ENCODE results near the gene METTL6. TPM values are rescaled to one million over a fixed set of nuclear protein-coding genes. Genes with fewer than 3 reads are reported as not detected.

METTL6 gene
- total RNA-seq, 2 donors from 2014 or later: 12.5 to 14.8 TPM

GRCh38 chr3:15409239-15409638 is 18.1 kb downstream of the METTL6 start:
- H3K27ac ChIP-seq: no peak overlapping the region
- H3K4me1 ChIP-seq (replicated peaks): no peaks in the 10 kb centered on the region
- TF ChIP-seq POLR2AphosphoS5 (IDR thresholded peaks at IDR 0.05) (no peak), CTCF (IDR thresholded peaks at IDR 0.05) (no peak), POLR2A (IDR thresholded peaks at IDR 0.05) (no peak)
- no peak overlapping the region for H3K4me3 ChIP-seq
- no peaks in the 10 kb centered on the region for H3K9me3 ChIP-seq
- no peaks in the 10 kb centered on the region for H3K36me3 ChIP-seq
- H3K27me3 ChIP-seq (replicated peaks; ENCODE audit: insufficient read depth): no peaks in the 10 kb centered on the region
- 77% methylated on average over 3 of the region's 3 CpGs for WGBS
- no peak for DNase-seq (ENCODE audit: low spot score)
- intact Hi-C loops (cut with DNase I): loop anchor here (10.0 kb wide), 1 partner anchor 204 kb away; the partner anchor contains the start of gene CAPN7

GRCh38 chr3:15405448-15406050 is 21.8 kb downstream of the METTL6 start:
- DNase-seq (ENCODE audit: low spot score): peak; percentile 18
- peak in 3 of 4 experiments; percentile 53 to 60 (median 58) for TF ChIP-seq CTCF (IDR thresholded peaks at IDR 0.05)
- no peak for TF ChIP-seq POLR2A (IDR thresholded peaks at IDR 0.05)
- Histone ChIP-seq H3K36me3 (no peaks in the 10 kb centered on the region), H3K27me3 (replicated peaks; ENCODE audit: insufficient read depth) (no peaks in the 10 kb centered on the region), H3K4me3 (no peak overlapping the region), H3K9me3 (no peaks in the 10 kb centered on the region), H3K4me1 (replicated peaks) (no peaks in the 10 kb centered on the region), H3K27ac (no peak overlapping the region)
- 54% methylated on average over 3 of the region's 3 CpGs for WGBS
- intact Hi-C loops (cut with DNase I): loop anchor here (10.0 kb wide), 1 partner anchor 201 kb away; the partner anchor contains the start of gene CAPN7

- Histone ChIP-seq H3K9me3 (no peaks in the 10 kb centered on the region), H3K4me3 (no peak overlapping the region), H3K27me3 (replicated peaks; ENCODE audit: insufficient read depth) (no peaks in the 10 kb centered on the region), H3K36me3 (no peaks in the 10 kb centered on the region), H3K4me1 (replicated peaks) (no peaks in the 10 kb centered on the region), H3K27ac (no peak overlapping the region)
- no peak for DNase-seq (ENCODE audit: low spot score)
- intact Hi-C loops (cut with DNase I): loop anchor here (10.0 kb wide), 1 partner anchor 200 kb away; the partner anchor contains the start of gene CAPN7
- TF ChIP-seq CTCF (IDR thresholded peaks at IDR 0.05) (no peak), POLR2AphosphoS5 (IDR thresholded peaks at IDR 0.05) (no peak), POLR2A (IDR thresholded peaks at IDR 0.05) (no peak)
- WGBS: 95% methylated on average over 1 of the region's 1 CpG
Measured at GRCh38 chr3:15404767-15405166, 22.6 kb downstream of the METTL6 start.

- no peak overlapping the region for H3K27ac ChIP-seq
- no peaks in the 10 kb centered on the region for H3K9me3 ChIP-seq
- no peaks in the 10 kb centered on the region for H3K4me1 ChIP-seq (replicated peaks)
- no peaks in the 10 kb centered on the region for H3K27me3 ChIP-seq (replicated peaks; ENCODE audit: insufficient read depth)
- no peak for TF ChIP-seq POLR2A (IDR thresholded peaks at IDR 0.05)
- no peak for TF ChIP-seq POLR2AphosphoS5 (IDR thresholded peaks at IDR 0.05)
- TF ChIP-seq CTCF (IDR thresholded peaks at IDR 0.05): no peak
- H3K4me3 ChIP-seq: no peak overlapping the region
- 90% methylated on average over 3 of the region's 3 CpGs for WGBS
- intact Hi-C loops (cut with DNase I): loop anchor here (10.0 kb wide), 1 partner anchor 199 kb away; the partner anchor contains the start of gene CAPN7
- DNase-seq (ENCODE audit: low spot score): no peak
- H3K36me3 ChIP-seq: no peaks in the 10 kb centered on the region
Measured at GRCh38 chr3:15403965-15404364, 23.4 kb downstream of the METTL6 start.

GRCh38 chr3:15403495-15403894 is 23.8 kb downstream of the METTL6 start:
- 67% methylated on average over 3 of the region's 3 CpGs for WGBS
- H3K4me3 ChIP-seq: no peak overlapping the region
- no peak for DNase-seq (ENCODE audit: low spot score)
- no peaks in the 10 kb centered on the region for H3K9me3 ChIP-seq
- H3K27me3 ChIP-seq (replicated peaks; ENCODE audit: insufficient read depth): no peaks in the 10 kb centered on the region
- no peak overlapping the region for H3K27ac ChIP-seq
- TF ChIP-seq POLR2AphosphoS5 (IDR thresholded peaks at IDR 0.05) (no peak), POLR2A (IDR thresholded peaks at IDR 0.05) (no peak), CTCF (IDR thresholded peaks at IDR 0.05) (no peak)
- intact Hi-C loops (cut with DNase I): loop anchor here (10.0 kb wide), 1 partner anchor 199 kb away; the partner anchor contains the start of gene CAPN7
- no peaks in the 10 kb centered on the region for H3K36me3 ChIP-seq
- H3K4me1 ChIP-seq (replicated peaks): no peaks in the 10 kb centered on the region
